HG02885 (cell line): ENCODE results near the gene NID2.
A peak's percentile ranks its signal among the peaks of the same experiment; 100 is the strongest.

Source experiments
- ATAC-seq: cut with Tn5 transposase; IDR thresholded peaks from one replicate; pipeline ENCODE4 v1.9.1; 2021; ENCODE audit warnings: mild to moderate bottlenecking; ENCODE audit not compliant: unreplicated experiment, poor library complexity

Gene NID2

GRCh38 chr14:52031781-52032180, 37.1 kb downstream of the NID2 start:
- no peak for ATAC-seq

- no peak for ATAC-seq
Observed at GRCh38 chr14:52029881-52030280, 39.0 kb downstream of the NID2 start.

GRCh38 chr14:52026901-52027300, 42.0 kb downstream of the NID2 start:
- ATAC-seq = no peak

GRCh38 chr14:52026017-52026660, 42.7 kb downstream of the NID2 start:
- ATAC-seq = no peak

GRCh38 chr14:52025310-52025709, 43.5 kb downstream of the NID2 start:
- no peak for ATAC-seq

GRCh38 chr14:52023518-52023917, 45.3 kb downstream of the NID2 start:
- no peak for ATAC-seq

GRCh38 chr14:52021957-52022600, 46.8 kb downstream of the NID2 start:
- peak; percentile 87 for ATAC-seq

GRCh38 chr14:52020866-52021717, 47.8 kb downstream of the NID2 start:
- ATAC-seq = peak; percentile 36

- ATAC-seq = no peak
Observed at GRCh38 chr14:52020161-52020714, 48.6 kb downstream of the NID2 start.

GRCh38 chr14:52018970-52019369, 49.9 kb downstream of the NID2 start:
- no peak for ATAC-seq

- ATAC-seq = no peak
Observed at GRCh38 chr14:52018252-52018651, 50.6 kb downstream of the NID2 start.

- no peak for ATAC-seq
Observed at GRCh38 chr14:52015411-52016030, 53.3 kb downstream of the NID2 start.

- no peak for ATAC-seq
Observed at GRCh38 chr14:52014601-52015267, 54.1 kb downstream of the NID2 start.

GRCh38 chr14:52013984-52014600, 54.8 kb downstream of the NID2 start:
- ATAC-seq = no peak

- no peak for ATAC-seq
Observed at GRCh38 chr14:52012635-52013034, 56.2 kb downstream of the NID2 start.

- ATAC-seq = no peak
Observed at GRCh38 chr14:52011523-52011922, 57.3 kb downstream of the NID2 start.

GRCh38 chr14:52010173-52010693, 58.6 kb downstream of the NID2 start:
- ATAC-seq = no peak

- ATAC-seq = no peak
Observed at GRCh38 chr14:52008136-52008535, 60.7 kb downstream of the NID2 start.

GRCh38 chr14:52007637-52008036, 61.2 kb downstream of the NID2 start:
- no peak for ATAC-seq
